GM12878 (cell line): Measurements from ENCODE around the gene LAMA2.

Source experiments
- CREM ChIP-seq: IDR thresholded peaks from 2 replicates; pipeline ENCODE4 v1.6.1; 2014; ENCODE audit warnings: antibody characterized with exemption, low read depth
- CTCF ChIP-seq, 3 experiments: IDR thresholded peaks in 2 of 3; conservative IDR thresholded peaks in 1 of 3; 2 replicates each; pipeline ENCODE4 v1.5.1; 2011; ENCODE audit warnings: low read depth in 3 of 3, low read length in 3 of 3, mild to moderate bottlenecking in 3 of 3, control low read depth in 2 of 3, moderate library complexity in 2 of 3, inconsistent platforms in 1 of 3, mixed read lengths in 1 of 3; ENCODE audit not compliant: control insufficient read depth in 2 of 3, insufficient read depth in 1 of 3; ENCODE audit errors: extremely low read depth in 1 of 3
- POLR2A ChIP-seq: IDR thresholded peaks from 2 replicates; pipeline ENCODE4 v1.6.1; 2011; ENCODE audit warnings: low read depth, mild to moderate bottlenecking, low read length
- TAF1 ChIP-seq: IDR thresholded peaks from 2 replicates; pipeline ENCODE4 v1.6.1; 2011; ENCODE audit warnings: mild to moderate bottlenecking, low read depth, low read length, borderline replicate concordance
- ZBTB40 ChIP-seq: fragments of 450-650 bp; IDR thresholded peaks from 2 replicates; pipeline ENCODE4 v1.6.1; 2016; ENCODE audit warnings: mild to moderate bottlenecking, moderate library complexity, borderline replicate concordance
- TF ChIP-seq, protein P1 (sequence below): IDR thresholded peaks from 2 replicates; pipeline ENCODE4 v1.6.1; 2012; ENCODE audit warnings: improper control_type of control experiment, low read depth, low read length; ENCODE audit not compliant: insufficient replicate concordance

- TF ChIP-seq ZBTB40 (no peak), POLR2A (no peak), TAF1 (no peak), CTCF (IDR thresholded peaks at IDR 0.05 in 2 of 3, conservative IDR thresholded peaks at IDR 0.05 in 1 of 3; ENCODE audit: control insufficient read depth in 2 of 3, extremely low read depth in 1 of 3, insufficient read depth in 1 of 3, low read depth in 3 of 3, low read length in 3 of 3) (no peak), CREM (no peak)
- TF ChIP-seq, protein P1, sequence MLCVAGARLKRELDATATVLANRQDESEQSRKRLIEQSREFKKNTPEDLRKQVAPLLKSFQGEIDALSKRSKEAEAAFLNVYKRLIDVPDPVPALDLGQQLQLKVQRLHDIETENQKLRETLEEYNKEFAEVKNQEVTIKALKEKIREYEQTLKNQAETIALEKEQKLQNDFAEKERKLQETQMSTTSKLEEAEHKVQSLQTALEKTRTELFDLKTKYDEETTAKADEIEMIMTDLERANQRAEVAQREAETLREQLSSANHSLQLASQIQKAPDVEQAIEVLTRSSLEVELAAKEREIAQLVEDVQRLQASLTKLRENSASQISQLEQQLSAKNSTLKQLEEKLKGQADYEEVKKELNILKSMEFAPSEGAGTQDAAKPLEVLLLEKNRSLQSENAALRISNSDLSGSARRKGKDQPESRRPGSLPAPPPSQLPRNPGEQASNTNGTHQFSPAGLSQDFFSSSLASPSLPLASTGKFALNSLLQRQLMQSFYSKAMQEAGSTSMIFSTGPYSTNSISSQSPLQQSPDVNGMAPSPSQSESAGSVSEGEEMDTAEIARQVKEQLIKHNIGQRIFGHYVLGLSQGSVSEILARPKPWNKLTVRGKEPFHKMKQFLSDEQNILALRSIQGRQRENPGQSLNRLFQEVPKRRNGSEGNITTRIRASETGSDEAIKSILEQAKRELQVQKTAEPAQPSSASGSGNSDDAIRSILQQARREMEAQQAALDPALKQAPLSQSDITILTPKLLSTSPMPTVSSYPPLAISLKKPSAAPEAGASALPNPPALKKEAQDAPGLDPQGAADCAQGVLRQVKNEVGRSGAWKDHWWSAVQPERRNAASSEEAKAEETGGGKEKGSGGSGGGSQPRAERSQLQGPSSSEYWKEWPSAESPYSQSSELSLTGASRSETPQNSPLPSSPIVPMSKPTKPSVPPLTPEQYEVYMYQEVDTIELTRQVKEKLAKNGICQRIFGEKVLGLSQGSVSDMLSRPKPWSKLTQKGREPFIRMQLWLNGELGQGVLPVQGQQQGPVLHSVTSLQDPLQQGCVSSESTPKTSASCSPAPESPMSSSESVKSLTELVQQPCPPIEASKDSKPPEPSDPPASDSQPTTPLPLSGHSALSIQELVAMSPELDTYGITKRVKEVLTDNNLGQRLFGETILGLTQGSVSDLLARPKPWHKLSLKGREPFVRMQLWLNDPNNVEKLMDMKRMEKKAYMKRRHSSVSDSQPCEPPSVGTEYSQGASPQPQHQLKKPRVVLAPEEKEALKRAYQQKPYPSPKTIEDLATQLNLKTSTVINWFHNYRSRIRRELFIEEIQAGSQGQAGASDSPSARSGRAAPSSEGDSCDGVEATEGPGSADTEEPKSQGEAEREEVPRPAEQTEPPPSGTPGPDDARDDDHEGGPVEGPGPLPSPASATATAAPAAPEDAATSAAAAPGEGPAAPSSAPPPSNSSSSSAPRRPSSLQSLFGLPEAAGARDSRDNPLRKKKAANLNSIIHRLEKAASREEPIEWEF: no peak
Measured at GRCh38 chr6:129393654-129394053, 510.7 kb downstream of the LAMA2 start.
